ENCODE results near the gene USP21. TPM values are rescaled to one million over a fixed set of nuclear protein-coding genes. Genes with fewer than 3 reads are reported as not detected.

The USP21 gene
- total RNA-seq, 1 donor from 2014 or later = 30.9 TPM

DNA sequence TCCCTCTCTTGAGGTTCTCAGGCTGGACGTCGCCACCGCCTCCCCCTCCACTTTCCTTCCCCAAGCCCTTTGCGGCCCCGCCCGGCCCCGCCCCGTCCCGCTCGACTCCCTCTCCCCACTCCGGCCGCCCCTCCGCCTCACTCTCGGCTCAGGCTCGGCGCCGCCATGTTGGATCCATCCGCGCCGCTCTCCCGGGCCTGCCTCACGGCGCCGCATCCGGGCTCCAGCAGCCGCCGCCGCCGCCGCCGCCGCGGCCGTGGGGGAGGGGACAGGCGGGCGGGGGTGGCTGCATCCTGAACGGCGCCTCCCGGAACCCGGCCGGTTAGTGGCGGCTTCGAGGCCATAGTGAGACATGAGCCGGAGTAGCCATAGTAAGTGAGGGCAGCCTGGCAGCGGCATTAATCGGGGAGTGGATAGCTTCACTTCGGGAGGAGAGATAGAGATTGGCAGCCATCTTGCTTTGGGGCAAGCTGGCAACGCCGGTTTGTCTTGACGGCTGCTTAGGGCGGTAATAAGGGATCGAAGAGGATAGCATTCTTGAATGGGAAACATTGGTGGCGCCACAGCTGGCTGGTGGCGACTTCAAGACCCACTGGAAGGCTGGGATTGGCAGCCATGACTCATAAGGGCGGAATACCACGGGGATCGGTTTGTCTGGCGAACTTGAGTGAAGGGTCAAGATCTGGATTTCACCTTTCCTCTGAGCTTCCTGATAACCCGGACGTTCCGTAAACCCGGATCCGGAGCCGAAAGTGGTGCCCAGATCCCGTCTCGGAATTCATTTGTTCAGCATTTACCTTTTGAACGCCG, 26.7 kb upstream of the USP21 start, which contains the start of gene DEDD:
DEDD (minus strand) TSS at position 258 of the 810 bp plus-strand sequence. CDS start 8,205 bp downstream, outside the sequence.
- intact Hi-C loops (cut with micrococcal nuclease) = loop anchor here (1.0 to 10.0 kb wide), 5 partner anchors 14 to 138 kb away; partner anchors contain the start of genes NIT1, PFDN2, PPOX and UFC1

DNA sequence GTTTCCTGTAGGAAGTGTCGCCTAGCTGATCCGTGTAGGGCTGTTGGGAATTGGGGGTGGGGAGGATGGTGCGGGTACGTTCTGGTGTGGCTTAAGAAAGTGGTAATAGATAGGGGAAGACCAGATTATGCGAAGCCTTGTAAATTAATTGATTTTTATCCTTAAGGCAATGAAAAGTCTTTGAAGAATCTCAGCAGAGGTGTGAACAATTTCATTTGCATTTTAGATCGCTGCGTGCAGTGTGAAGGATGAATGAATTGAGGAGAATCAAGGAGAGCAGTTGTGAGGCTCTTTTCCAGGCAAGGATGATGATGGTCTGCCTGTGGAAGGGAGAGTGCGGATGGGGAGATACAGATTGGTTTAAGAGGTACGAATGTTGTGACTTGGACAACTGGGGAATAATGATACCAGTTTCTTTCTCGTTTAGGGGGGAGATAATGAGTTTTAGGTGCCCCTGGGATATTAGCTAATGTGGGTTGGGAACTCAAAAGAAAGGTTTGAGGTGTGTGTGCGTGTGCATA, 26.0 kb upstream of the USP21 start:
- intact Hi-C loops (cut with micrococcal nuclease) = loop anchor here (2.0 to 10.0 kb wide), 2 partner anchors 62 to 138 kb away; no protein-coding TSS in a partner anchor

DNA sequence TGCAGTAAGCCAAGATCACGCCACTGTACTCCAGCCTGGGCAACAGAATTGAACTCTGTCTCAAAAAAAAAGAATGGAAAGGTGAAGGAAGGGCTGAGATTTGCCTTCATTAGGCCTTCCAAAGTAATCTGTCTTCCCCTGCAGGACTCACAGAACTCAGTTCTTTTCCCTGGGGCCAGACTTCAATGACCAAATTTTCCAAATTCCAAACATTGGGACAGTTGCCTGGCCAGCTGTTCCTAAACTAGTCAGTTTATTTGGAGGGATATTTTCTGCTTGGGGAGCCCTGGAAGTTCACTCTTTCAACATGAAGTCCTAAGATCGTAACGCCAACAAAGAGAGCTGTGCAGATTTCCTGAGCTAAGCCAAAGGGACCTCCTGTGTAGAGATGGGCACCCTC, 21.4 kb upstream of the USP21 start:
- intact Hi-C loops (cut with micrococcal nuclease) = loop anchor here (10.0 kb wide), 1 partner anchor 143 kb away; no protein-coding TSS in a partner anchor

DNA sequence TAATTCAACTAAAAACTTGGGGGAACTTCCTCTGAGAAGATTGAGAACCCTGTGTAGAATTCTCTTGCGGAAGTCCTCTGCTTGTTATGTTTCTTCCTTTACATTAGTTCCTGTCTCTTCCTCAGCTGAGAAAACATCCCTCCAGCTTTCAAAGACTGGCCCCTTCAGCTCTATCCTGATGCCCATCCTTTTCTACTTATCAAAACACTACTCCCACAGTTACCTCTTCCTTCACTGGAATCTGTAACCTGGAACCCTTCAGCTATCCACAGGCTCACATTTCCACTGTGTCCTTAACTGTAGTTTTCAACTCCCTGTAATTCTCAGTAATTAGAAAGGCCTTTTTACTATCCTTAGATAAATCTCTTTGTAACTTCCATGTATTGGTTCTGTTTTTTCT, 20.9 kb upstream of the USP21 start:
- intact Hi-C loops (cut with micrococcal nuclease) = loop anchor here (10.0 kb wide), 1 partner anchor 144 kb away; no protein-coding TSS in a partner anchor

DNA sequence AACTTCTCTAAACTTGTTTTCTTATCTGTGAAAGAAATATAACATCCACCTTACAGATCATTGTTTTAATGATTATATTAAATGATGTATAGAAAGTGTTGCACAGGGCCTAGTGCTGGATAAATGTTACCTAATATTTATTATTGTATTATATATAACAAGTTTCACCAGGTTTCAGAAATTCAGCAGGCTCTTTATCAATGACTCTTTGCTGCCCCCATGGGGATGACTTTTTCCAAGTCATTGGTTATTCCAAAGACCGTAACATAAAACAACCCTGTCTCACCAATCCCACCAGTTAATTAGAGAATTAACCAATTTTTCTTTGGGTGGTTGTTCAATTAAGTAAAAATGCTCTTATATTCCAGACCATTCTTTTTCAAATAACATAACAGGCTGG, 19.5 kb upstream of the USP21 start:
- intact Hi-C loops (cut with micrococcal nuclease) = loop anchor here (1.0 to 10.0 kb wide), 2 partner anchors 67 to 145 kb away; no protein-coding TSS in a partner anchor

DNA sequence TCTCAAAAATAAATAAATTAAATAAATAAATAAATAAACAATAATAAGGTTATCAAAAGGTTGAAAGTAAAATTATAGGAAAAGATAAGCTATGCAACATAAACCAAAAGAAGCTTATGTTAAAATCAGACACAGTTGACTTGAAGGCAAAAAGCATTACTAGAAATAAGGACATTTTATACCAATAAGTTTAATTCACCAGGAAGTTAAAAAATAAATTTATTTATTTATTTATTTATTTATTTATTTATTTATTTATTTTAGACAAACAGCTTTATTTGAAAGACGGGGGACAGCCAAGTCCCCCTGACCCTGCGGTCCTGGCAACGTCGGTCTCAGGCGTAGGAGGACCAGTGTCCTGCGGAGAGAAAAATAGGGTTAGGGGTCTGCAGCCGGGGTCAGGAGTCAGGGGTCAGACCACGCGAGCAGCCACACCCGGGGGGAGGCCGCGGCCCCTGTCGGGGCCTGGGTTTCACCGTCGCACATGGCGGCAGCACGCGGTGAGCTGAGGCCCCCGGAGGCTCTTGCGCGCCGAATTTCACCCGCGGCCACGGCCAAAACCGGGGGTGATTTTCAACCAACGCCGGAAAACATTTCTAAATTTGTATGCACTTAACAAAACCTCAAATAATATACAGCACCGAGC, 18.4 kb upstream of the USP21 start:
- intact Hi-C loops (cut with micrococcal nuclease) = no loop called here

DNA sequence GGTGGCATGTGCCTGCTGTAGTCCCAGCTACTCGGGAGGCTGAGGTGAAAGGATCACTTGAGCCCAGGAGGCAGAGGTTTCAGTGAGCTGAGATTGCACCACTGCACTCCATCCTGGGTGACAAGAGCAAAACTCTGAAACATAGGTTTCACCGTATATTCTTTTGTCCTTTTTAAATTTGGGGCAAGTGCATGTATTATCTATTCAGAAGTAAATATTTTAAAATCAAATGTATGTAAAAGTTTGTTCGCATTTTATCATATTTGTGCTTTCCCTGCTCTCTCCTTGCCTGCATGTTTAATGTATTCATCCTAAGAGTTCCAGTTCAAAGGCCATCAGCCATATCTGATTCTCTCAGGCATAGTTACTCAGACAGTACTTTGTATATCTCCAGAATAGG, 13.5 kb upstream of the USP21 start:
- intact Hi-C loops (cut with micrococcal nuclease) = no loop called here

DNA sequence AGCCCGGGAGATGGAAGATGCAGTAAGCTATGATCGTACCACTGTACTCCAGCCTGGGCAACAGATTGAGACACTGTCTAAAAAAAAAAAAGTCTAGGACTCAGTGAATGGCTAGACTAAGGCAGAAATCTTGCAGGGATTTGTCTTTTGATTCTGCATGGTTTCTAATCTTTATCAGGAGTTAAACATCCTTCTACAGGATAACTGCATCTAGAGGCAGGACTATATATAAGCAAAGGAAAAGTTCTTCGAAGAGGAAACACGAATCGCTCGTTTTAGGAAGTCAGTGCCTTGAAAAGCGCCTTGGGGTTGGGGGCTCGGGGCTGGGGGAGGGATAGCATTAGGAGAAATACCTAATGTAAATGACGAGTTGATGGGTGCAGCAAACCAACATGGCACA, 6.1 kb upstream of the USP21 start:
- intact Hi-C loops (cut with micrococcal nuclease) = loop anchor here (1.0 to 2.0 kb wide), 5 partner anchors 14 to 107 kb away; partner anchors contain the start of genes DEDD, NIT1, PFDN2 and PPOX

DNA sequence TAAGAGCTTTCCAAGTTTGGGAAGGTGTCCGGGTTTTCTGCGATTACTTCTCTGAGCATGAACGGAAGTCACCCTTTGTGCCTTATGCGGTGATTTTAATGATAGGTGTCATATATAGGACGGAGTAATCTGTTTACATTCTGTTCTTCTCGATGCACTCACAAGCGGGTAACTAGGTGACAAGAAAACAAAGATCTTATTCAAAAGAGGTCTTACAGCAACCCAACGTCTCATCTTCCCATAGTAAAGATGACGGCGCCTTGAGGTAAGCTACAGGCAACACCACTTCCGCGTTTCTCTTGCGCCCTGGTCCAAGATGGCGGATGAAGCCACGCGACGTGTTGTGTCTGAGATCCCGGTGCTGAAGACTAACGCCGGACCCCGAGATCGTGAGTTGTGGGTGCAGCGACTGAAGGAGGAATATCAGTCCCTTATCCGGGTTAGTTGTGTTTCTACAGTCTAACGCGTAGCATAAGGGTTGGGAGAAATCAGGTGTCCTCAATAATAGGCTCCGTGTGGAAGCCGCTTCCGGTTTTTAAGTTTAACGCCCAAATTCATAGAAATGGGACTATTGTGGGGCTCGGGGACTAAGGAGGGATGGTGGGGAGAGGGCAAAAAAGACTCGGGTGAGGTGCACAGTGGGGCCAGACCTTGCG, 5.5 kb upstream of the USP21 start, which contains the start of gene UFC1:
UFC1 (plus strand) TSS at position 297 of the 656 bp plus-strand sequence; CDS start at position 317, 20 bp downstream.
- intact Hi-C loops (cut with micrococcal nuclease) = loop anchor here (1.0 to 2.0 kb wide), 5 partner anchors 13 to 108 kb away; partner anchors contain the start of genes DEDD, NIT1, PFDN2 and PPOX

DNA sequence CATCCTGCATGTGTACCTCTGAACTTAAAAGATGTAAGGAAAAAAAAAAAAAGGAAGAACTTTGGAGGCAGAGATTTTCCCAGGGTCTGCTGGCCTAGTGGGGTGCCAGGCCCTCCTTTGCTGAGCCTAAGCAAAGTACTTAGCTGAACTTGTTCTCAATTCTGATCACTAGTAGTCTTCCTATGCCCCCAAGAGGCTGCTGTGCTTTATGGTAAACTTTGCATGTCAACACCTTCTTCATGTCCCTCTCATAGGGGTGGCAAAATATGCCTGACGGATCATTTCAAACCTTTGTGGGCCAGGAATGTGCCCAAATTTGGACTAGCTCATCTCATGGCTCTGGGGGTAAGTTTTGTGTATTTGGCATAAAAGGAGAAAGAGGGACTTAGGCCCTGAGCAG, 1.4 kb upstream of the USP21 start:
- intact Hi-C loops (cut with micrococcal nuclease) = loop anchor here (2.0 kb wide), 1 partner anchor 45 kb away; the partner anchor contains the start of gene NDUFS2

DNA sequence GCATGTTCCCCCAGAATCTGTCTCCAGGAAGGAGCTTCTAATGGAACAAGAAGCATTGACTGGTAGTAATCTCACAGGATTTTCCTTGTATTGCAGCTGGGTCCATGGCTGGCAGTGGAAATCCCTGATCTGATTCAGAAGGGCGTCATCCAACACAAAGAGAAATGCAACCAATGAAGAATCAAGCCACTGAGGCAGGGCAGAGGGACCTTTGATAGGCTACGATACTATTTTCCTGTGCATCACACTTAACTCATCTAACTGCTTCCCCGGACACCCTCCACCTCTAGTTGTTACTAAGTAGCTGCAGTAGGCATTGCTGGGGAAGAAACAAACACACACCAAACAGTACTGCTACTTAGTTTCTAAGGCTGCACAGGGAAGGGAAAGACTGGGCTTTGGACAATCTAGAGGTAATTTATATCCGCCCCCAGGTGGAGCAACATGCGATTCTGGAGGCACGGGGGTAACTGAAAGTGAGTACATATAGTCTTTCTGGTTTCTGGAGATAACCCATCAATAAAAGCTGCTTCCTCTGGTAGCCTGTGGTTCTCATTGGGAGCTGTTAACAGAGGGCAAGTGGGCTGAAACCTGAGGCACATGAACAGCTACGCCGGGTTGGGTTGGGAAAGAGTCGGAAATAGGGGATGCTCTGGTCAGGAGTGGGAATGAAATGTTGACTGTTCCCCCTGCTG, 837 bp upstream of the USP21 start:
- intact Hi-C loops (cut with micrococcal nuclease) = loop anchor here (2.0 kb wide), 1 partner anchor 44 kb away; the partner anchor contains the start of gene NDUFS2

DNA sequence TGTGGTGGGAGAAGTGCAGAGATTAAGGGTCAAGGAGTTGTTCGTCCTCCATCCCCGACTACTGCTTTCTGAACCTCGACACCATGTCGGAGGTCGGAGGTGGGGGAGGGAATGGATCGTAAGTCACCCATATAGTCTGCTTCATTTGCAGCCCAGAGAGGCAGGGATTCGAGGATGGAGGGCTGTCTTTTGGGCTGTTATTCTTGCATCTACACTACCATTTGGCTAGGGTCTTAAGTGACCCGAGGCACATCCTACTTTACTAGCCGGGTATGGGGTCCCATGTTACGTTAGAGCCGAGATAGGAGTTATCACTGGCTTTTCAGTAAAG, 578 bp downstream of the USP21 start:
- intact Hi-C loops (cut with micrococcal nuclease) = loop anchor here (2.0 kb wide), 1 partner anchor 43 kb away; the partner anchor contains the start of gene NDUFS2

DNA sequence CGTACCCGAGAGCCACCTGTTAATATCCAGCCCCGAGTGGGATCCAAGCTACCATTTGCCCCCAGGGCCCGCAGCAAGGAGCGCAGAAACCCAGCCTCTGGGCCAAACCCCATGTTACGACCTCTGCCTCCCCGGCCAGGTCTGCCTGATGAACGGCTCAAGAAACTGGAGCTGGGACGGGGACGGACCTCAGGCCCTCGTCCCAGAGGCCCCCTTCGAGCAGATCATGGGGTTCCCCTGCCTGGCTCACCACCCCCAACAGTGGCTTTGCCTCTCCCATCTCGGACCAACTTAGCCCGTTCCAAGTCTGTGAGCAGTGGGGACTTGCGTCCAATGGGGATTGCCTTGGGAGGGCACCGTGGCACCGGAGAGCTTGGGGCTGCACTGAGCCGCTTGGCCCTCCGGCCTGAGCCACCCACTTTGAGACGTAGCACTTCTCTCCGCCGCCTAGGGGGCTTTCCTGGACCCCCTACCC, 1.4 kb downstream of the USP21 start:
- intact Hi-C loops (cut with micrococcal nuclease) = no loop called here

DNA sequence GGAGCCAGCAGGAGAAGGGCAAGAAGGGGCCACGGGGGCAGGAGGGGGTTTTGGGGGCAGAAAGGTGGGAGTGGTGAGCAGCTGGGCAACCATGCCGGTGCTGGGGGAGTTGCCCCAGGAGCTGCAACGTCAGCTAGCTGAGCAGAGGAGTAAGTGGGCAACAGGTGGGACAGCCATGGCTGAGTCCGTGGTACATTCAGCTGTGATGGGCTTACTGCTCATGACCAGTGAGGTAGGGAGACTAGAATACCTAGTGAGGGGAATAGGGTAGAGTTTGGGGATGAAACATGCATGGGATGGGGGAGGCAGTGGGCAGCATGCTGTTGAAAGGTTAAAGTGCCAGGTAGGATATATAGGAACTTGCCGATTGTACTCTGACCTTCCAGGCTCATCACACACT, 2.4 kb downstream of the USP21 start:
- intact Hi-C loops (cut with micrococcal nuclease) = no loop called here

DNA sequence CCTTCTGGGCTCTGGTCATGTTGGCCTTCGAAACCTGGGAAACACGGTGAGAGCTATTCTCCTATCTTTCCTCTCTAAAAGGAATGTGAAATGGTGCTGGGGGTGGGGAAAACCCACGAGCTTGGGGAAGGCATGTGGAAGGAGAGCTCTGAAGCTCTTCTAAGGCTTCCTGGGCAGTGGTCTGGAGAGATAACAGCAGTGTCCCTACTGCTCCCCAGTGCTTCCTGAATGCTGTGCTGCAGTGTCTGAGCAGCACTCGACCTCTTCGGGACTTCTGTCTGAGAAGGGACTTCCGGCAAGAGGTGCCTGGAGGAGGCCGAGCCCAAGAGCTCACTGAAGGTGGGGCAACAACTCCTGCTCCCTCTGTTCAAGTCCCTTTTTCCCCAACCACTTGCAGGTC, 2.8 kb downstream of the USP21 start:
- intact Hi-C loops (cut with micrococcal nuclease) = no loop called here

DNA sequence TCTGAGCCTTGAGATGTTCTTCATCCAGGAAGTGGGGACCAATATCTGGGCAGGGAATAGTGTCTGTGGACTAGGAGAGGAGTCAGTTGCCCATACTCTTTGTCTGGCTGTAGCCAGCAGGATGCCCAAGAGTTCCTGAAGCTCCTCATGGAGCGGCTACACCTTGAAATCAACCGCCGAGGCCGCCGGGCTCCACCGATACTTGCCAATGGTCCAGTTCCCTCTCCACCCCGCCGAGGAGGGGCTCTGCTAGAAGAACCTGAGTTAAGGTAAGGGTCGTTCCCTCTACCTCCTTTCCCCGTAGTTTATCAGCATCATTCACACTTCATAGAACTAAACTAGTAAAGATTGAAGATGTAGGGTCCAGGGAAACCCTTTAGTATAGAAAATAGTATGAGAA, 3.5 kb downstream of the USP21 start:
- intact Hi-C loops (cut with micrococcal nuclease) = no loop called here

DNA sequence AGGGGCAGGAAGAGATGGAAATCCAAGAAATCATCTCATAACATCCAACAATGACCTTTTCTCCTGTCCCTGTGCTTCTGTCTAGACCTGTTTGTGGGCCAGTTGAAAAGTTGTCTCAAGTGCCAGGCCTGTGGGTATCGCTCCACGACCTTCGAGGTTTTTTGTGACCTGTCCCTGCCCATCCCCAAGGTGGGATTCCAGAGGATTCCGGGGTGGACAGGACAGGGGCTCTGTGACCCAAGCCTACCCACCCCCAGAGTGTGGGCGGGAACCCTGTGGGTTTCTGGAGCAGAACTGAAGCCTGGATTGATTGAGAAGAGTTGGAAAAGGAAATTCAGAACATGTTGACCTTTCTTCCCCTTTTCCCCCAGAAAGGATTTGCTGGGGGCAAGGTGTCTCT, 4.5 kb downstream of the USP21 start:
- intact Hi-C loops (cut with micrococcal nuclease) = no loop called here

DNA sequence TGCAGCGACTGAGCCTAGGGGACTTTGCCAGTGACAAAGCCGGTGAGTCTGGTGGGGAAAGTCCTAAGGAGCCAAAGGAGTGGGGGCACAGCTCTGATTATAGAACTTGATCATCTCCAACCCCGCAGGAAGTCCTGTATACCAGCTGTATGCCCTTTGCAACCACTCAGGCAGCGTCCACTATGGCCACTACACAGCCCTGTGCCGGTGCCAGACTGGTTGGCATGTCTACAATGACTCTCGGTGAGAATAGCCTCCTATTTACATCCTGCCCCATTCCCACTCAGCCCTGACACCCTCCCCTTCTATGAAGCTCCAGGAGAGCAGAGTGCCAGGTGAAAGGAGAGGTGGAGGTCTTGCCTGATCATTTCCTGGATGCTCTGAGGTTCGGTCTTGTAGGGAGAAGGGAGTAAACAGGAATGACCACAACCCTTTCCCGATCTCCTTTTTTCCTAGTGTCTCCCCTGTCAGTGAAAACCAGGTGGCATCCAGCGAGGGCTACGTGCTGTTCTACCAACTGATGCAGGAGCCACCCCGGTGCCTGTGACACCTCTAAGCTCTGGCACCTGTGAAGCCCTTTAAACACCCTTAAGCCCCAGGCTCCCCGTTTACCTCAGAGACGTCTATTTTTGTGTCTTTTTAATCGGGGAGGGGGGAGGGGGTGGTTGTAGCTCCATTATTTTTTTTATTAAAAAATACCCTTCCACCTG, 5.8 kb downstream of the USP21 start:
- intact Hi-C loops (cut with micrococcal nuclease) = no loop called here
